HL-60/S4 (cell line): ENCODE data around the gene KIF18A.
"Not testable (repeated sequence)": the region's sequence is repeated elsewhere in the genome, so short reads cannot be mapped to it uniquely, and the experiment has no call there.

Experiments
- in situ Hi-C: fragments of 300-500 bp; cut with MboI; formaldehyde crosslinking; loops from 2 replicates; pipeline ENCODE4 v1.14.3; 2022; ENCODE audit warnings: low sequenced_read_pairs

Gene KIF18A

DNA sequence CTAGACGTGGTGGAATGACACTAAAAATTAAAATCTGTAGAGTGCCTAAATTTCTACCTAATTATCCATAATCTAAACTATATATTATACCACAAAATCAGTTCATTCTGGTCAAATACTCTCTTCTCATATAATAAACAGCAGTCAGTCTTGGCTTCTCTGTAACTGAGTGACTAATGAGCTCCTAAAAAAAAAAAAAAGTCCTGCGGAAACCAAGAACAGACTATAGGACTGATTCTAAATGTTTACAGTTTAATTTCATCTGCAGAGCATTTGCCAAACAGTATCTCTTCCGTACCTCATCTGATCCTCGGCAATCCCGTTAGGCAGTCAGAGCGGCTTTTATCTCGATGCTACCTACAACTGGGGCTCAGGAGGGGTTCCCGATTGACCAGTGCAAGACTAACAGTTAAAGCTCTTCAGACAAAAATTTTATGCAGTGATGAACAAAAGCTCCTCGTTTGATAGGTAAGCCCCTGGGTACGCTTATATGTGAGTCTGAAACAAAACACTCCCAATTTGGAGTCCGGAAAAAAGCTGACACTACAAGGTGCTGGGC lies 686 bp downstream of the KIF18A start:
- in situ Hi-C loops = no loop called here

DNA sequence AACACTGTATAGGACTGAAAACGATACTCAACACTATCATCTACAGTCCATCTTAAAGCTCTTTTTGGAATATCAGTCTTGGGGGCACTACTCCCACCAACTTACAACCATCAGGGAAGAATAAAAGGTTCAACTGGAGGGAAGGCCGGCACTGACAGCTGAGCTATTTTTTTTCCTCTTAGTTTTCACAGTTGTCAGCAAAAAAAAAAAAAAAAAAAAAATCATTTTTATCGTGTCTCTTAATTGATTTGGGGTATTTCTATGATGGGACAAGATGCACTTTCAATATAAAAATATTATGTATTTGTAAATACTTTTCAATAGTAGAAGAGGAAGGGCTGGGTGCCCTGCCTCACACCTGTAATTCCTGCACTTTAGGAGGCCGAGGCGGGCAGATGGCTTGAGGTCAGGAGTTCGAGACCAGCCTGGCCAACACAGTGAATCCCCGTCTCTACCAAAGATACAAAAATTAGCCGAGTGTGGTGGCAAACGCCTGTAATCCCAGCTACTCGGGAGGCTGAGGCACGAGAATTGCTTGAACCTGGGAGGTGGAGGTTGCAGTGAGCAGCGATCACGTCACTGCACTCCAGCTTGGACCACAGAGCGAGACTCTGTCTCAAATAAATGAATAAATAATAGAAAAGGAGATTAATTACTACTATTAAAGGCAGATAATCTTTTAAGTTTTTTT lies 1.5 kb downstream of the KIF18A start:
- in situ Hi-C loops = no loop called here

DNA sequence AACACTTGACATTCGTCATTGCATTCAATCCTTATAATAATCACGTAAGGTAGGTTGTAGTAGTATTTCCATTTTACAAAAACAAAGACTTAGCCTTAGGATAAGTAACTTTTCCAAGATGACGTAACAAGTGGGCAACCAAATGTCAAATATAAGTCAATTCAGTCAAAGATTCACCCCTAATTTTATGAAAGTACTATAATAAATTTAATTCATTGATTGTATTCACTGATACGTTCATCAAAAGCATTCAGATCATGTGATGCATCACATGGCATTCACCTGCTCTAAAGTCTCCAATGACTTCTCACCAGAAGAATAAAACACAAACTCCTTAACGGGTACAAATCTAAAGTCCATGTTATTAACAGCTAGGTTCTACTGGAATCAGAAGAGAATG lies 2.1 kb downstream of the KIF18A start:
- in situ Hi-C loops = no loop called here

DNA sequence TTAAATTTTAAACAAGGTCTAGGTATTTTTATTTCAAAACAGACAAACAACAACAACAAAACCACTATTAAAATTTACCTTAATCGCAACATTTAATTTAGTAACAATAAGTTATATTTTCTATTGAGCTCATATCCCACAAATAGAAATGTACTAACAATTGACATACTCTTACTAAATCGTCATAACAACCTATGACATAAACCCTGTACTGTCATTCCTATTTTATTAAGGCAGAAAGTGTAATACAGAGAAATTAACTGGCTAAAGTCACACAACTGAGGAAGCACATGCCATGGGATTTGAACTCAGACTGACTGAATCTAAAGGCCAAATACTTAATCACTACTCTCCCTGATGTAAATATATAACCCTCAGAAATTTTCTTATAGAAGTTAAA lies 3.0 kb downstream of the KIF18A start:
- in situ Hi-C loops = no loop called here

DNA sequence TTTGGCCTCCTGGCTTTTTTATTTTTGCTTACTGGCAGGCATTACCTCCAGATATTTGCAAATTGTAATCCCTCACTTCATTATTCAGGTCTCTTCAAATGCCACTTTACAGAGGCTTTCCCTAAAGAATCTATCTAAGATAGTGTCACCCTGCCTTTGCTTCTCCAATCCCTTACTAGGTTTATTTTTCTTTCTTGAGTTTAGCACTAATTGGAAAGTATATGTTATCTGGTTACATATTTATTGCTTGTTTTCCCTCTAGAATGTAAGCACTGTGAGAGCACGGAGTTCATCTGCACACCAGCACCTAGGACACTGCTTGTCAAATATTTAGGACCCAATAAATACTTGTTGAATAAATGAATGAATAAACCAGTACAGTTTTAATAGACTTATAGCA lies 3.5 kb downstream of the KIF18A start:
- in situ Hi-C loops = no loop called here

DNA sequence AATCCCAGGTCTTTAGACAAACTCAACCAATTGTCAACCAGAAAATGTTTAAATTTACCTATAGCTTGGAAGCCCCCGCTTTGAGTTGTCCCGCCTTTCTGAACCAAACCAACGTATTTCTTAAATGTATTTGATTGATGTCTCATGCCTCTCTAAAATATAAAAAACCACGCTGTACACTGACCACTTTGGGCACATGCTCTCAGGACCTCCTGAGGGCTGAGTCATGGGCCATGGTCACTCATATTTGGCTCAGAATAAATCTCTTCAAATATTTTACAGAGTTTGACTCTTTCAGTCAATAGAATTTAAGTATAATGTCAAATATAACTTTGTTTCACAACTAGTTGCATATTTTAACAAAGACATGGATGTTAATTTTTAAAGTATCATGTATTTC lies 5.7 kb downstream of the KIF18A start:
- in situ Hi-C loops = not testable (repeated sequence)

DNA sequence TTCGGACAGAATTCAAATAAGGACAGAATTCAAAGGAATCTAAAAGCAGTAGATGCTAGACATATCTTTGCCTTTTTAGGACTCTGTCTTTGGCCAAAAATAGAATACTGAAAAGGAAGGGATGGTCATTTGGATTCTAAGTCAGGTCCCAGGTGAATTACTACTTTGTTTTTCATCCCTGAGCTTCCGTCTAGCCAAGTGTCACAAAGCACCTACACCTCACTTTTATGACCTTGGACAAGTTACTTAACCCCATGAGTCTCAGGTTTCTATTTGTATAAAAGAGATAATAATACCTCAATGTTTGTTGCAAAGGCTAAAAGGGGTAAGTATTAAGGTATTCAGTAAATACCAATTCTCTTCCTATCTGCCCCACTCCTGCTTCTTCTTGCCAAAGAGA lies 7.3 kb downstream of the KIF18A start:
- in situ Hi-C loops = no loop called here

DNA sequence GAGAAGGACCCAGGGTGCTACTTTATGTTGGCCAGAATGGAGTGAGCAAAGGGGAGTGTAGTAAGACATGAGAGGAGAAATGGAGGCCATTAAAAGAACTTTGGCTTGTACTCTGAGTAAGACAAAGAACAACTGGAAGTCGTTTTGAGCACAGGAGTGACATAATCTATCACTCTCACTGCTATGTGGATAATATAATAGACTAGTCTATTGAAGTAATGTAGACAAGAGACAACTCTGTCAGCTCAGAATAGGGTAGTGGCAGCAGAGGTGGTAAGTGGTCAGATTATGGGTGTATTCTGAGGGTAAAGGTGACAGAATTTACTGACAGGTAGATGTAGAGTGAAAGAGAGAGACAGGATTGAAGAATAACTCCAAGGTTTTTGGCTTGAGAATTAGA lies 8.2 kb downstream of the KIF18A start:
- in situ Hi-C loops = no loop called here

DNA sequence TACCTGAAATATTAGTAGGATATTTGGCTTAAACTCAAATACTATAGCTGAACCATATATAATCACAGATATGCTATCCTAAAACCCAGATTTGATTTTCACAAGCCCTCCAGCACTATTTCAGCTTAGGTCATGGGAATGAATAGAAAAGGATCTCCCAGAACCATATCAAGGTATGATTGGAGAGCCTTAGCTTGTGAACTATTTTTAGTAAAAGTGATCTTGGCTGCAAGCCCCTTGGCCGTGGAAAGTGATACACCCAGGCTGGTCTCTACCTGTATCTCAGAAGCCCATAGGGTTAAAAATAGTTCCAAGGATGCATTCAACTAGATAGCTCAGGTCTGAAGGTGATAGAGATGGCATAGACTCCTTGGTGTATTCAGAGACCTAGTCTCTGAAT lies 9.7 kb downstream of the KIF18A start:
- in situ Hi-C loops = no loop called here

DNA sequence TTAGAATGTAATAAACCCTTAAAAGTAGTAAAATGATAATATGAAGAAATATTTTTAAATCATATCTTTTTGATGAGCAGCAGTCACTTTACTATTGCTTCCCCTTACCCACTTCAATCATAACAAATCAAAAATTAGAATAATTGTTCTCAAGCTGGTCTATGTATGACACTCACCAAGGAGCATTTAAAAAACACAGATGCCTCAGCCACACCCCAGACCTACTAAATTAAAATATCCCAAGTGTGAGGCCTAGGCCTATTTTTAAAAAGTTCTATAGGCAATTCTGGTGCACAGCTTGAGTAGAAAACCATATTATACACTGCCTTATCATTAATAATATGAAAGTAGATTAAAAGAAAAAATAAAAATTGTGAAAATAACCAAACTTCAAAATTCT lies 15.2 kb downstream of the KIF18A start:
- in situ Hi-C loops = no loop called here

DNA sequence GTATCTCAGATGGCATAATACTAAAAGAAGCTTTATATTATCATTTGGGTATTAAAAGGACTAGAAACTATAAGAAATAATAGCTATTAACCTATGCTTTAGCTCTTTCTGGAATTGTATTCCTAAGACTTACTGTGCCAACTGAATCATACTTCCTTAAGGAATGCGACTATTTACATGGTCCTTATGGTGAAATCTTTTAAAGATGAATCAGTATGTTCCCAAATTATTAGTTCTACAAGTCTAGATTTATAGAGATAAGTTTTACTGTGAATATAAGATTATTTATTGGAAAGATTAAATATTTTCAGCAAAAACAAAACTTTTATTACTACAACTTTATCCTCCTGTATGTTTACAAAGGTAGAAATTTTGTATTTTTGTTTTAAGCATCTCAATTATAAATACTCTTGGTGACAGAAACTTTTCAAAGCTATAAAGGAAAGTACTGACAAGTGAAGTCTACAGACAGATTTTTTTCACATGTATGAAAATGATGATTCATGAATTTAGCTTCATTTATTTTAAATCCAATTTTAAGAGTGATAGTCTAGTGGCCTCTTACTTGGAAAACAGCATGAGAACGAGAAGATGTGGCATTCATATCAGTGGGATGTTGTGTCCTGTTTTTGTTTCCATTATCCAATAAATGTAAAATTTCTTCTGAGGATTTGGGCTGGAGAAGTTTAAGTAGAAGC lies 17.8 kb downstream of the KIF18A start:
- in situ Hi-C loops = no loop called here

DNA sequence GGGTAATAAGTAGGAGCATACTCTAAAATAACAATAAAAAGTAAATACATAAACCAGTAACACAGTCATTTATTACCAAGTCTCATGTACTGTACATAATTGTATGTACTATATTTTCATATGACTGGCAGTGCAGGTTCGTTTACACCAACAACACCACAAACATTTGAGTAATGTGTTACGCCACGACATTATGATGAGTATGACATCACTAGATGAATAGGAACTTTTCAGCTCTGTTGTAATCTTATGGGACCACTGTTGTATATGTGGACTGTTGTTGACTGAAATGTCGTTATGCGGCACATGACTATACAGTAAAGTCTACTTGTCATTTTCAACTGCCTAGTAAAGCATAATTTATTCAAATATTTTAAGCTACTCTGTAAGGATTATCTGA lies 18.6 kb downstream of the KIF18A start:
- in situ Hi-C loops = no loop called here

DNA sequence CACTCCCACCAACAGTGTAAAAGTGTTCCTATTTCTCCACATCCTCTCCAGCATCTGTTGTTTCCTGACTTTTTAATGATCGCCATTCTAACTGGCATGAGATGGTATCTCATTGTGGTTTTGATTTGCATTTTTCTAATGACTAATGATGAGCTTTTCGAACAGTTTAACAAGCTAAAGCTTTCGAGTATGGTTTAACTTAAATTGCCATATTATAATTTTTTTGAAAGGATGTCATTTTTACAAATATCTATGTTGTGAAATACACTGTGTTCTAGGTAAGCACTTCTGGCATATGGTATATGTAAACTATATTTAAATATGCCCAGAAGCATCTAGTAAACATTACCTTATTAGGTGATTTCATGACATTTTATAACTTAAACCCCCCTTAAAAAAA lies 20.3 kb downstream of the KIF18A start:
- in situ Hi-C loops = not testable (repeated sequence)

DNA sequence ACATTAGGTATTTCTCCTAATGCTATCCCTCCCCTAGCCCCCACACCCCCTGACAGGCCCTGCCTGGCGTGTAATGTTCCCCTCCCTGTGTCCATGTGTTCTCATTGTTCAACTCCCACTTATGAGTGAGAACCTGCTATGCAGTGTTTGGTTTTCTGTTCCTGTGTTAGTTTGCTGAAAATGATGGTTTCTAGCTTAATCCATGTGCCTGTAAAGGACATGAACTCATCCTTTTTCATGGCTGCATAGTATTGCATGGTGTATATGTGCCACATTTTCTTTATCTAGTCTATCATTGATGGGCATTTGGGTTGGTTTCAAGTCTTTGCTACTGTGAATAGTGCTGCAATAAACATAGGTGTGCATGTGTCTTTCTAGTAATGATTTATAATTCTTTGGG lies 20.8 kb downstream of the KIF18A start:
- in situ Hi-C loops = not testable (repeated sequence)

DNA sequence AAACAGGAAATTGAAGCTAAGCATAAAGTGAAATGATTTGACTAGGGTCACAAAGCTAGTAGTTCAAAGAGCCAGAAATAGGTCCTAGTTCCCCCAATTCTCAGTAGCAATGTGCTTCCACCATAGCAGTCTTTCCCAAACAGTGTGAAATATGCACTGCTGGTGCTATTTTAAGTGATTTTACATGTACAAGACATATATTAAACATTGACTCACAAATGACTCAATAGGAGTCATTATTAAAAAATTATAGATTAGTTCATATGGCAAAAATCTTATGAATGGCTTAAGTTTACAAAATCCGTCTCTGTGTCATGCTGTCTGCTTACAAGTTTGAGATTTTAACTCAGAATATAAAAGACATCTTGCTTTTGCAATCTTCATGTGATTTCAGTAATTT lies 21.4 kb downstream of the KIF18A start:
- in situ Hi-C loops = no loop called here

DNA sequence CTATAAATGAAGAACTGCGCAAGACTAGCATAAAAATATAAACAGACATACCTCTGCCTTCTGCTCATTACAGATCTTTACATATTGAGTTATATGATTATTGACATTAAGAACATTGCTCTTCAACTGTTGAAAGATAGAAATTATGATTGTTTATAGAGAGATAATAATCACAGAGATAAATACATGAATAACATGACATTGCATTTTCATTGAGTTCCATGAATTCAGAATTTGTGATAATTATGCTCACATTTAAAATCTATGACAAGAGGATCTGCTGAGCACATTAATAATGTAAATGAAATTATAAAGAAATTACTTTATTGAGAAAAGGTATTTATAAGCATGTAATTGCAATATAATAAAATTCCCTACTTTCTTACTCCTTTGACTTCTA lies 24.8 kb downstream of the KIF18A start:
- in situ Hi-C loops = no loop called here

DNA sequence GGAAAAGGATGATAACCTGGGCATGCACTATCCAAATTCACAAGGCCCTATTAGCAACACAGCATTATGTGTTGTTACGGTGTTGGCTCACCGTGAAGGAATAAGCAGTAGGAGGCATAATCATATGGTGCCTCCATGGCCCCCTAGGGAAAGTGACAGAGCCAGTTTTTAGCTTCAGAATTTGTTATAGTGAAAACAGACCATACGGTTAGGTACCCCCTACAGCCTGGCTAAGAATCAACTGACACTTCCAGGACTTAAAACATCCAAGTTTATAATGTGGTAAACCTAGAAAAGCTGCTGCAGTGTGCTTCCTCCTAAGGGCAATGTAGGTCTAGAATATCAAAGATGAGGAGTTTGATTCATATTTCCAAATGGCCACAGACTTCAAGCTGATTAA lies 30.4 kb downstream of the KIF18A start:
- in situ Hi-C loops = no loop called here

DNA sequence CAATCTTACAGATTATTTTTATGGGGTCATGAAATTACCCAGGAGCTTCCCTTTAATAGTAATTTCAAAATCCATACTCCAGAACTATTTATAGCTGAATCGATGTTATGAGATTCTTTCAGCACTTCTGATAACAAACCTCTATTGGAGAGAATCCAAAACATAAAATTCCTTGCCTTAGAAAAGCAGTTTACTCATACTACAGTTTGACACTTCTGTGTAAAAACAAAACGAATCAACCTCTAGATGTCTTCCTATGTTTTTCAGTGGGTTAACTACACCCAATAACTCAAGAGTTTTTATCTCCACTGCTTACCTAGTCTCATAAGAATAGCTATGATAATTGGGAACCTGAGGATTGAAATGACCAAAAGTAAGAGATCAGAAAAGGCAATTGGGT lies 35.6 kb downstream of the KIF18A start:
- in situ Hi-C loops = no loop called here

DNA sequence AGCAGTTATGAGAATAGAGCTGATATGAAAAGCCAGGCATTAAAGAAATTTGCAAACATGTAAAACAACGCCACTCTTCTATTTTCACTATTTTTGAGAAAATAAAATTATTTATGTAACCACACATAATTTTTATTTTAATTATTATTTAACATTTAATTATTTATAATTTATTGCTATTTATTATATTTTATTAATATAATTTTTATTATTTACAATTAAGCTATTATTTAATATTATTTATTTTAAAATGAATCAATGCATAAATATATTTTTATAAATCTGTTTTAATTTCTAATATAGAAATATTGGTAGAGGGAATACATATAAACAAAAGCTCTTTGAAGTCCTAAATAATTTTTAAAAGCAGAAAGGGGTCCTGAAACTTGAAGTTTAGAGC lies 36.7 kb downstream of the KIF18A start:
- in situ Hi-C loops = no loop called here

DNA sequence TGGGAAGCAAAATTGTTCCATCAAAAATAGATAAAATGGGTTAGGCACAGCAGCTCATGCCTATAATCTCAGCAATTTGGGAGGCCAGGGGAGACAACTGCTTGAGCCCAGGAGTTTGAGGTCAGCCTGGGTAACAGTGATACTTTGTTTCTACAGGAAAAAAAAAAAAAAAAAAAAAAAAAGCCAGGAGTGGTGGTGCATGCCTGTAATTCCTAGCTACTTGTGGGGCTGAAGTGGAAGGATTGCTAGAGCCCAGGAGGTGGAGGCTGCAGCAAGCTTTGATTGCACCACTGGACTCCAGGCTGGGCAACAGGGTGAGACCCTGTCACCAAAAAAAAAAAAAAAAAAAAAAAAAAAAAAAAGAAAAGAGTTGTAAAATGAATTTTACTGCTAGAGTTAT lies 49.6 kb downstream of the KIF18A start:
- in situ Hi-C loops = no loop called here

DNA sequence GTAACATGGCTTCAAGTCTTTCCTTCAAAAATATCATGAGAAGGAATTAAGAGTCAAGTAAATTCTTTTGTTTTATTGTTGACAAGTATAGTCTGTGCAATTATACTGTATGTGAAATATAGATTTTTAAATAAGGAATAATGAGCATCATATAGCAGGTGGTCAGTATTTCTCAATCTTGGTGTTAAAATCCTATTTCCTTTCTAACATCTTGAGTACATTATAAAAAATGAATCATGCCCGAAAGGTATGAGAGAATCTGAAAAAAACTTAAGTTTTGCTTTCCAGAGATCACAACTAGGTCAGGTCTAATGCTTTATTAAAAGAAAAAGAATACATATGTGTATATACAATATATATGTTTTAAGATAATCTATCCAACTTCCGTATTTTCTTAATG lies 53.1 kb downstream of the KIF18A start:
- in situ Hi-C loops = no loop called here

DNA sequence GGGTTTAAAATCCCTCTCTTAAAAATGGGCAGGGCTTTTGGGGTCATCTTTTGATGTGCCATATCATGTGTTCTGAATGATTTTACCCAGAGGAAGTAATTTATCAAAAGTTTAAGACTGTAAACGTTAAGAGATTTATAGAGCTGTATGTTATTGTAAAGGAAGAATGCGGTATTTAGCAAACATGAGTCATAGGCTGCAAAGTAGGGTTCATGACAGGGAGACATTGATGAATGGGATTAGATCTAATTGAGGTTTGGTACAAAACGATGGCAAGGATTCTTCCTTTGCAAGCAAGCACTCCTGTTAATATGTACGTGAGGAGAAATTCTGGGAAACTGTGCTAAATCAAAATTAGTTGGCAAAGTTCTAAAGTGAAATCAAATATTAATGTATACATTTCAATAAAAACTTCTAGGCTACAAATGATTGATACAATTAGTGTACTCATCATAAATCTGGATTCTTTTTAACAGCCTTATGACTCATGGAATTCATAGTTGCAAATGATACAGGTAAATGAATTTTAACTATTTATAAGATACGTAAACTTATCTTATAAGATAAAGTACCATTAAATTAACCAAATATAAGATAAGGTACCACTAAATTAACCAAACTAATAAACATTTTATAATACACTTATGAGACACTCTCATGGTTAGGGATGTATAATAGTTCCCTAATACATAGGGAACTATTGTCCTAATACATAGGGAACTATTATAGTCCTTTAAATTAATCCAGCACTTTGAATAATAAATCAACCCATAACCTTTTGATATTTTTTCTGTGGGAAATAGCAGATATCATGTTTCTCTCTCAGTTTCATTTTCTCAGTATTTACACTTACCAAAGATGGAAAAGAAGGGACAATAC lies 58.4 kb downstream of the KIF18A start:
- in situ Hi-C loops = no loop called here
